Panc1 (cell line): Measurements from ENCODE around the gene LSS. TPM values are rescaled to one million over a fixed set of nuclear protein-coding genes. Genes with fewer than 3 reads are reported as not detected.

ENCODE experiments used
- ATAC-seq: fragments of 200-7000 bp; cut with Tn5 transposase; 2 replicates; pipeline ENCODE4 v1.9.1; 2020; ENCODE audit warnings: mild to moderate bottlenecking, moderate library complexity
- BruUV-seq: library from RNA; stranded (reverse); fragments of 400-500 nt; replicated peaks from 2 replicates; lab custom pipeline; 2021; lab: Mats Ljungman, UMichigan
- CTCF ChIA-PET: fragments of 300-600 bp; sonication (Branson Sonifier 250); formaldehyde crosslinking; loops from one replicate; lab custom pipeline; 2022; ENCODE audit warnings: antibody characterized with exemption; lab: Charles Lee
- POLR2A ChIA-PET: fragments of 300-600 bp; sonication (Branson Sonifier 250); formaldehyde crosslinking; loops from one replicate; lab custom pipeline; 2022; ENCODE audit warnings: antibody characterized with exemption; lab: Charles Lee
- DNase-seq: peaks from one replicate; pipeline ENCODE4 v3.0.0-alpha.2; 2010; ENCODE audit warnings: low read depth, low spot score
- H3K27ac ChIP-seq: 2 replicates; pipeline ENCODE4 v1.5.1; 2011; ENCODE audit warnings: mild to moderate bottlenecking, low read length, inconsistent platforms
- H3K27me3 ChIP-seq: fragments of 200-500 bp; sonication (Bioruptor generic); 2 replicates; pipeline ENCODE4 v1.6.0; 2014; ENCODE audit warnings: low read length, inconsistent platforms; ENCODE audit not compliant: control insufficient read depth, insufficient read depth
- H3K36me3 ChIP-seq: fragments of 200-500 bp; sonication (Bioruptor generic); 2 replicates; pipeline ENCODE4 v1.5.1; 2014; ENCODE audit warnings: inconsistent platforms, mild to moderate bottlenecking, low read length, moderate library complexity; ENCODE audit not compliant: control insufficient read depth, insufficient read depth
- H3K4me1 ChIP-seq: 2 replicates; pipeline ENCODE4 v1.5.1; 2011; ENCODE audit warnings: inconsistent platforms, mild to moderate bottlenecking, low read length, moderate library complexity; ENCODE audit not compliant: control insufficient read depth, insufficient read depth
- H3K4me3 ChIP-seq, 2 experiments: 2 replicates each; pipeline ENCODE4 v1.5.1; 2011 to 2012; ENCODE audit warnings: low read depth in 2 of 2, low read length in 2 of 2, mild to moderate bottlenecking in 2 of 2, inconsistent platforms in 1 of 2, moderate library complexity in 1 of 2
- H3K9me3 ChIP-seq: fragments of 200-500 bp; sonication (Bioruptor generic); 2 replicates; pipeline ENCODE4 v1.5.1; 2014; ENCODE audit warnings: low read depth, mild to moderate bottlenecking, inconsistent platforms, low read length, moderate library complexity; ENCODE audit not compliant: control insufficient read depth, insufficient read depth
- POLR2AphosphoS5 ChIP-seq: IDR thresholded peaks from 2 replicates; pipeline ENCODE4 v1.6.1; 2012; ENCODE audit warnings: mild to moderate bottlenecking, low read depth, low read length, moderate library complexity
- SIN3A ChIP-seq: IDR thresholded peaks from 2 replicates; pipeline ENCODE4 v1.6.1; 2012; ENCODE audit warnings: low read depth, mild to moderate bottlenecking, low read length, moderate library complexity, borderline replicate concordance; ENCODE audit not compliant: insufficient read depth
- TCF7L2 ChIP-seq: IDR thresholded peaks from 2 replicates; pipeline ENCODE4 v1.6.1; 2011; ENCODE audit warnings: mild to moderate bottlenecking, low read depth, low read length, inconsistent platforms
- in situ Hi-C: cut with HindIII; loops from 2 replicates; pipeline ENCODE4 v1.10.0; 2016; ENCODE audit warnings: low sequenced_read_pairs, low pct_unique_long_range_greater_than_20kb
- intact Hi-C: fragments of 100-400 bp; cut with micrococcal nuclease; formaldehyde crosslinking; loops from one replicate; pipeline ENCODE4 v1.10.0; 2022; ENCODE audit not compliant: unreplicated experiment
- total RNA-seq: library from RNA; stranded (reverse); gene quantifications from one replicate; pipeline ENCODE4 v1.2.1, GENCODE V29; 2021; ENCODE audit not compliant: unreplicated experiment
- TF ChIP-seq, protein P1 (sequence below): fragments of 450-650 bp; IDR thresholded peaks from 2 replicates; pipeline ENCODE4 v1.5.1; 2017; ENCODE audit warnings: mild to moderate bottlenecking
- TF ChIP-seq, protein P2 (sequence below), 2 experiments: IDR thresholded peaks; 2 replicates each; pipeline ENCODE4 v1.6.1; 2011 to 2012; ENCODE audit warnings: low read depth in 2 of 2, control low read depth in 1 of 2, low read length in 1 of 2, mild to moderate bottlenecking in 1 of 2, moderate library complexity in 1 of 2; ENCODE audit not compliant: insufficient read depth in 1 of 2

LSS gene
- total RNA-seq, 1 experiment from 2014 or later: 111 TPM

DNA sequence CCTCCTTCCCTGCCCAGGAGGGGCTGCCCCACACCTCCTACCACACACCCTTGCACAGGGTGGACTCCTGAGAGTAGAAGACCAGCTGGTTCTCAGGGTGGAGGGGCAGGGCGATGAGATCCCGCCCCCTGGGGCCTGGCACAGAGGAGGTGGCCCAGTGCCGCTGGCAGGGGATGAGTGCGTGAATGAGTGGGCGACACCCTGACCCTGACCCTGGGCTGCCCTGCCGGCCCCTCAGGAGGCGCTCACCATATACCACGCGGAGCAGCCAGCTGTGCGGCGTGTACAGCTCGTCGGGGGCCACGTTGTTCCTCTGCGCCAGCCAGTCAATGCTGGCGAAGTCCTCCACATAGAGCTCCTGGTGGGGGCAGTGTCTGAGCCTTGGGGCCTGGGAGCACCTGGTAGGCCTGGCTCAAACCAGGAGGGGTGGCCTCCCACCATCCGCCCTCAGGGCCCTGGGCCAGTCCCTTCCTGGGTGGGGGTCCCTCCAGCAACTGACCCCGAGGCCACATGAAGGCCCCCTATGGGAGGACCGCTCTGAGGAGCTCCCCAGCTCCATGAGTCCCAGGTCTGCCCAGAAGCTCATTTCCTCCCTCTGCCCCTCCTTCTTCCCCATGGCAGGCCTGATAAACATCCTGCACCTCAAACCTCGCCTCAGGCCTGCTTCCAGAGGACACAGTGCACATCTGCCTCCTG is 13.0 kb downstream of the LSS start:
- in situ Hi-C loops: no loop called here

DNA sequence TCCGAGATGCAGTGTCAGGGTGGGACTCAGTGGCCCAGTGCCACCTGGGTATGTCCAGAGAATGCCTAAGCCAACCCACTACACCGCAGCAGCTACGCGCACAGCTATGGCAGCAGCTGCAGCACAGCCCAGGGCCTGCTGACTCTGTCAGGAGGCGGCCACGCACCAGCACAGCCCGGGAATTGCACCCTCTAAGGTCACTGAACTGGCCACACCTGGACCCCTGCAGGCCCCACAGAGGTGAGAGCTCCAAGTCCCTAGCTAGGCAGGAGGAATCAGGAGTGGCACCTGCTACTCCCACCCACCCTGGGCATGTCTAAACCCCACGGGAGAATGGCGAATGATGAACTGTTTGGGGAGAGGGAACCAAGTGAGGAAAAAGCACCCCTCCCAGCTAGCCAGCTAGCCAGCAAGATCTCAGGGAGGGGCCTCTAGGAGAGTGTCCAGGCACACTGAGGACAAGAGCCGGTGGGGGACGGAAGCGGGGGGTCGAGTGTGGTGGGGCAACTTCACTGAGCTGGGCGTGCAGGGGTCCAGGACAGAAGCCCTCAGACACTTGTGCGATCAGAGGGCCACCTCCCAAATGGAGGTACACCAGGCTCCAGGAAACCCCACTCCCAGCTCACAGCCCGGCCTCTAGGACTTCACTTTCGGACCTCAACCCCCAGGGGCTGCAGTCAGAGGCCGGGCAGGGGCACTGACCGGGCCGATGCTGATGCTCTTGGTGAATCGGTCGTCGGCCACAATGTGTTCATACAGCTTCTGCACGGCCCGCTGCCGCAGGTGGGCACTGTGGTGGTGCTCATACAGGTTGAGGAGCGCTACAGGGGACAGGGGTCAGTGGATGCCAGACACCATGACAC is 13.9 kb downstream of the LSS start:
- H3K27me3 ChIP-seq: no peaks in the 10 kb centered on the region
- no peak overlapping the region for H3K4me3 ChIP-seq
- H3K4me1 ChIP-seq: no peaks in the 10 kb centered on the region
- no TSS peak for BruUV-seq
- ATAC-seq (no peak), DNase-seq (no peak)
- H3K9me3 ChIP-seq: no peaks in the 10 kb centered on the region
- intact Hi-C loops: no loop called here
- TF ChIP-seq SIN3A (no peak), TCF7L2 (no peak)
- TF ChIP-seq, protein P1, sequence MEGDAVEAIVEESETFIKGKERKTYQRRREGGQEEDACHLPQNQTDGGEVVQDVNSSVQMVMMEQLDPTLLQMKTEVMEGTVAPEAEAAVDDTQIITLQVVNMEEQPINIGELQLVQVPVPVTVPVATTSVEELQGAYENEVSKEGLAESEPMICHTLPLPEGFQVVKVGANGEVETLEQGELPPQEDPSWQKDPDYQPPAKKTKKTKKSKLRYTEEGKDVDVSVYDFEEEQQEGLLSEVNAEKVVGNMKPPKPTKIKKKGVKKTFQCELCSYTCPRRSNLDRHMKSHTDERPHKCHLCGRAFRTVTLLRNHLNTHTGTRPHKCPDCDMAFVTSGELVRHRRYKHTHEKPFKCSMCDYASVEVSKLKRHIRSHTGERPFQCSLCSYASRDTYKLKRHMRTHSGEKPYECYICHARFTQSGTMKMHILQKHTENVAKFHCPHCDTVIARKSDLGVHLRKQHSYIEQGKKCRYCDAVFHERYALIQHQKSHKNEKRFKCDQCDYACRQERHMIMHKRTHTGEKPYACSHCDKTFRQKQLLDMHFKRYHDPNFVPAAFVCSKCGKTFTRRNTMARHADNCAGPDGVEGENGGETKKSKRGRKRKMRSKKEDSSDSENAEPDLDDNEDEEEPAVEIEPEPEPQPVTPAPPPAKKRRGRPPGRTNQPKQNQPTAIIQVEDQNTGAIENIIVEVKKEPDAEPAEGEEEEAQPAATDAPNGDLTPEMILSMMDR: no peak
- no peaks in the 10 kb centered on the region for H3K36me3 ChIP-seq
- CTCF ChIA-PET: no interaction called here
- in situ Hi-C loops: no loop called here
- H3K27ac ChIP-seq: no peak overlapping the region
- POLR2A ChIA-PET: no interaction called here

More for the DNA sequence above, 13.0 kb downstream of the LSS start:
- Histone ChIP-seq H3K4me3 (no peak overlapping the region), H3K27me3 (no peaks in the 10 kb centered on the region), H3K9me3 (no peaks in the 10 kb centered on the region), H3K4me1 (no peaks in the 10 kb centered on the region), H3K27ac (no peak overlapping the region), H3K36me3 (no peaks in the 10 kb centered on the region)
- no TSS peak for BruUV-seq
- DNase-seq (no peak), ATAC-seq (no peak)
- intact Hi-C loops: no loop called here
- ChIA-PET CTCF (no interaction called here), POLR2A (no interaction called here)
- TF ChIP-seq, protein P1: no peak
- TF ChIP-seq SIN3A (no peak), POLR2AphosphoS5 (no peak), TCF7L2 (no peak)
- TF ChIP-seq, protein P2, sequence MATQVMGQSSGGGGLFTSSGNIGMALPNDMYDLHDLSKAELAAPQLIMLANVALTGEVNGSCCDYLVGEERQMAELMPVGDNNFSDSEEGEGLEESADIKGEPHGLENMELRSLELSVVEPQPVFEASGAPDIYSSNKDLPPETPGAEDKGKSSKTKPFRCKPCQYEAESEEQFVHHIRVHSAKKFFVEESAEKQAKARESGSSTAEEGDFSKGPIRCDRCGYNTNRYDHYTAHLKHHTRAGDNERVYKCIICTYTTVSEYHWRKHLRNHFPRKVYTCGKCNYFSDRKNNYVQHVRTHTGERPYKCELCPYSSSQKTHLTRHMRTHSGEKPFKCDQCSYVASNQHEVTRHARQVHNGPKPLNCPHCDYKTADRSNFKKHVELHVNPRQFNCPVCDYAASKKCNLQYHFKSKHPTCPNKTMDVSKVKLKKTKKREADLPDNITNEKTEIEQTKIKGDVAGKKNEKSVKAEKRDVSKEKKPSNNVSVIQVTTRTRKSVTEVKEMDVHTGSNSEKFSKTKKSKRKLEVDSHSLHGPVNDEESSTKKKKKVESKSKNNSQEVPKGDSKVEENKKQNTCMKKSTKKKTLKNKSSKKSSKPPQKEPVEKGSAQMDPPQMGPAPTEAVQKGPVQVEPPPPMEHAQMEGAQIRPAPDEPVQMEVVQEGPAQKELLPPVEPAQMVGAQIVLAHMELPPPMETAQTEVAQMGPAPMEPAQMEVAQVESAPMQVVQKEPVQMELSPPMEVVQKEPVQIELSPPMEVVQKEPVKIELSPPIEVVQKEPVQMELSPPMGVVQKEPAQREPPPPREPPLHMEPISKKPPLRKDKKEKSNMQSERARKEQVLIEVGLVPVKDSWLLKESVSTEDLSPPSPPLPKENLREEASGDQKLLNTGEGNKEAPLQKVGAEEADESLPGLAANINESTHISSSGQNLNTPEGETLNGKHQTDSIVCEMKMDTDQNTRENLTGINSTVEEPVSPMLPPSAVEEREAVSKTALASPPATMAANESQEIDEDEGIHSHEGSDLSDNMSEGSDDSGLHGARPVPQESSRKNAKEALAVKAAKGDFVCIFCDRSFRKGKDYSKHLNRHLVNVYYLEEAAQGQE (IDR thresholded peaks at IDR 0.05; ENCODE audit: insufficient read depth in 1 of 2, low read depth in 2 of 2, low read length in 1 of 2): no peak
